ENCODE data around the gene ABHD15.

ABHD15 gene, protein sequence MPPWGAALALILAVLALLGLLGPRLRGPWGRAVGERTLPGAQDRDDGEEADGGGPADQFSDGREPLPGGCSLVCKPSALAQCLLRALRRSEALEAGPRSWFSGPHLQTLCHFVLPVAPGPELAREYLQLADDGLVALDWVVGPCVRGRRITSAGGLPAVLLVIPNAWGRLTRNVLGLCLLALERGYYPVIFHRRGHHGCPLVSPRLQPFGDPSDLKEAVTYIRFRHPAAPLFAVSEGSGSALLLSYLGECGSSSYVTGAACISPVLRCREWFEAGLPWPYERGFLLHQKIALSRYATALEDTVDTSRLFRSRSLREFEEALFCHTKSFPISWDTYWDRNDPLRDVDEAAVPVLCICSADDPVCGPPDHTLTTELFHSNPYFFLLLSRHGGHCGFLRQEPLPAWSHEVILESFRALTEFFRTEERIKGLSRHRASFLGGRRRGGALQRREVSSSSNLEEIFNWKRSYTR

DNA sequence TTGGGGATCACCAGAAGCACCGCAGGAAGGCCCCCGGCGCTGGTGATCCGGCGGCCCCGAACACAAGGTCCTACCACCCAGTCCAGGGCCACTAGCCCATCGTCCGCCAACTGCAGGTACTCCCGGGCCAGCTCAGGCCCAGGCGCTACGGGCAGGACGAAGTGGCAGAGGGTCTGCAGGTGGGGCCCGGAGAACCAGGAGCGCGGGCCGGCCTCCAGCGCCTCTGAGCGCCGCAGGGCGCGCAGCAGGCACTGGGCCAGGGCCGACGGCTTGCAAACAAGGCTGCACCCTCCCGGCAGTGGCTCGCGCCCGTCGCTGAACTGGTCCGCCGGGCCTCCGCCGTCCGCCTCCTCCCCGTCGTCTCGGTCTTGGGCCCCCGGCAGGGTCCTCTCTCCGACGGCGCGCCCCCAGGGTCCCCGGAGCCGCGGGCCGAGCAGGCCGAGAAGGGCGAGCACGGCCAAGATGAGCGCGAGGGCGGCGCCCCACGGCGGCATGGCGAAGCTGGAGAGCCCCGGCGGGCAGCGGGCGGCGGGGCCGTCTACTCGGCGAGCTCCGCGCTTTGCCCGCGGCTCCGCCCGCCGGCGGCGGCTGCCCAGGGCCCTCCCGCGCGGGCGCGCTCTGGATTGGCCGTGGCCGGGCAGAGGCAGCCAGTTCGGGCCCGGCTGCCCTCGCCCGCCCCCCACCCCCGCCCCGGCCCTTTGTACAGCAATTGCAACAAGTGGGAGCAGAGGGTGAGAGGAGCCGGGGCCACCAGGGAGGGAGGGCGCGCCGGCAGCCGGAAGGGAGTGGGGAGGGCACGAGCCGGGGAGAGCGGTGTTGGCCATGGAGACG lies at the start of gene ABHD15:
Gene ABHD15, minus strand, starts transcription at position 565 of the 831 bp plus-strand sequence. Its CDS starts 71 bp downstream, at position 494.
- DNase-seq, result peak; percentile 77

DNA sequence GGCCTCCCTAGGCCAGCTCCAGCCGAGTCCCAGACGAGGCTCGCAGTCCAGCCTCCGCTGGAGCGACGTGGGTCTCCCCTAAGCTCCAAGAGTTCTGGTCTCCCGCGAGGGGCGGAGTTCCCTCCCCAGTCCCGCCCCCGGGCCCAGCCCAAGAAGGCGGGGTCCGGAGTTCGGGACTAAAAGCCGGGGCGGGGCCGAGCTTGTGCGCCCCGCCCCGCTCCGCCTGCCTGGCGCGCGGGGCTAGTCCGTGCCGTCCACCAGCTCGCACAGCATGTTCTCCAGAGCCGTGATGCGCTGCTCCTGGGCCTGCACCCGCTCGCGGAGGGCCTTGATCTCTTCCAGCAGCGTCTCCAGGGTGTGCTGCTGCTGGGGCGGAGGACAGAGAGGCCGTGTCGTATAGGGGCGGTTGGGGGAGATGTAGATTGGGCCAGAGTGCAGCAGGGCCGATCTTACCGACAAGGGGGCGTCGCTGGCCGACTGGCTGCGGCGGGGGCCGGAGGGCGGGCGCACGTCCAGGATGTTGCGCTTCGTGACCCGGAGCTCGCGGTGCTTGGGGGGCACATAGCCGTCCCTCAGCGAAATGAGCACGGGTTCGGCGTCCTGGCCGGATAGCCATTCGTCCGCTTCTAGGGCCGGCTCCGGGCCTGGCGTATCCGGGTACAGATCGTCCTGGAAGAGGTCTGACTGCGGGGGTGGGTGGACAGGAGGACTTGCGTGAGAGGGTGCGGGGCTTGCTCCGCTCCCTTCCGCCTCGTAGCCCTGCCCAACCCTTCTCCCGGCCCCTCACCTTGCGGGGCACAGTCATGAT lies 48.9 kb upstream of the ABHD15 start:
- peak; percentile 88 for DNase-seq

DNA sequence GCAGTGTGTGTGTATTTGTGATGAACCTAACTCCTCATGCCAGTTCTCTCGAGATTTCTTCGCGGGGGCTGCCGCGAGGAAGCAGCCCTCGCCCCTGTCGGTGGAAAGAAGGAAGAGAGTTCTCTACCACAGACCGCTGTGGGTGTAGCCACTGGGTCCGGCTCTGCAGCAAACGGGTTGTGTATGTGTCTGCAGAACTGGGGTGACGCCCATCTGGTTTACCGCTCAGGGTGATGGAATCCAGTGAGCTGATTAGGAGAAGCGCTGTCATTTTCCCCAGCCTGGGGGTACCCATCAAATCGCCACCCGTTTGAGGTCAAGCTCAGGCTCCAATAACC lies 48.2 kb upstream of the ABHD15 start:
- DNase-seq, result peak; percentile 77

DNA sequence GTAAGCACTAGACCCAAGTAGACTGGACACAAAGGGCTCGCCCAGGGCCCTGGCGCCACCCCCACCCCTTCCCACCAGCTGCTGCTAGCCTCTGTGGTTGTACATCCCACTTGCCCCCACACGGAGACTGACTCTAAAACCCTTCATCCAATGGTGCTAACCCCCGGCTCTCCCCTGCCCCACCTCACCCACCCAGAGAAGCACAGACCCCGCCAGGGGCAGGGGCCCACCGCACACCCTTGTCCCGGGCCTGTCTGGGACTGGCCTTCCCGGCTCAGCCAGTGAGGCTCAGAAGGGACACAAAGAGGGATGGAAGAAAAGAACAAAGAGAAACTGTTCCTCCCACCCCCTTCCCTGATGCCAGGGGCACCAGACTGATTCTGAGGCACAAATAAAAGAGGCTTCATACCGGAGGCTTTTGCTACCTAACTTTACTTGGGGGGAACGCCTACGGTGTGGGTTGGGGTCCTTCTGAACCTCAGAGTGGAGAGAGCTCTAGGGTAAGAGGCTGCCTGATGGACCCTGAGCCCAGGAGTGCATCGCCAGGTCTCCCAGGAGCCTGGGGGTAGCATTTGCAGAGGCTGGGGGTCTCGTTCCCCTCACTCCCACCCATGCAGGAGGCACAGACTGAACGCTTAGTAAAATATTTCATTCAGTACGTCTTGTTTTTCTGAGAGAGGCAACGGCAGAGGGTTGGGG lies 47.7 kb upstream of the ABHD15 start:
- no peak for DNase-seq

DNA sequence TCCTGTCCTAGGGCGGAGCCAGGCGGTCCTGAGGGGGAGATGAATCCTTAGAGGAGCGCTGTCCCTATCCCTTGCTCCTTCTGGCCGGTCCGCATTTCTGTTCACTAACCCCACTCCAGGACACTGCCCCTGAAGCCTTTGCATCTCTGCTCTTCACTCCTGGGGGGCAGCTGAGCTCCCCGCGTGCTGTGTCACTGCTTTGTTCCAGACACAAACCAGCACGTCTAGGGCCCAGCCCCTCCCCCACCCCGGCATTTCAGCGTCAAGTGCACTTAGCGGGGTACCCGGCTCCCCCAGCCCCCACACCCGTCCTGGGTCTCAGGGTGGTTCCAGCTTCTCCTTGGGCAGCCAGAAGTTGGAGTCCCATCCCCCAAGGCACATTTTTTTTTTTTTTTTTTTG lies 47.0 kb upstream of the ABHD15 start:
- DNase-seq, result no peak

DNA sequence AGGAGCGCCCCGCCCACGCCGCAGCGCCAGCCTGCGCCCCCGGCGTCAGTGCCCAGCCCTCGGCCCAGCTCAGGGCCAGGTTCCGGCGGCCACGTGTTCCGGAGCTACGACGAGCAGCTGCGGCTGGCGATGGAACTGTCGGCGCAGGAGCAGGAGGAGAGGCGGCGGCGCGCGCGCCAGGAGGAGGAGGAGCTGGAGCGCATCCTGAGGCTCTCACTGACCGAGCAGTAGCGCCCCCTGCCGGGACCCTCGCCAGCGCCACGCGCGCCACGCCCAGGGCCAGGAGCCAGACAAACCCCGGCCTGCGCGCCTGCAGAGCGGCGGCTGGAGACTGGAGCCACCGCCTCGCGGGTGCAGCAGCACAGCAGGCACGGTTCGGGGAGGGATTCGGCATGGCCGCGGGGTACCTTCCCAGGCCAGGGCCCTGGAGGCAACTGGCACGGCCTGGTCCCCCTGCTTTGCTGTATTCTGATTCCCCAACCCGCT lies 46.6 kb upstream of the ABHD15 start:
- peak; percentile 89 for DNase-seq

DNA sequence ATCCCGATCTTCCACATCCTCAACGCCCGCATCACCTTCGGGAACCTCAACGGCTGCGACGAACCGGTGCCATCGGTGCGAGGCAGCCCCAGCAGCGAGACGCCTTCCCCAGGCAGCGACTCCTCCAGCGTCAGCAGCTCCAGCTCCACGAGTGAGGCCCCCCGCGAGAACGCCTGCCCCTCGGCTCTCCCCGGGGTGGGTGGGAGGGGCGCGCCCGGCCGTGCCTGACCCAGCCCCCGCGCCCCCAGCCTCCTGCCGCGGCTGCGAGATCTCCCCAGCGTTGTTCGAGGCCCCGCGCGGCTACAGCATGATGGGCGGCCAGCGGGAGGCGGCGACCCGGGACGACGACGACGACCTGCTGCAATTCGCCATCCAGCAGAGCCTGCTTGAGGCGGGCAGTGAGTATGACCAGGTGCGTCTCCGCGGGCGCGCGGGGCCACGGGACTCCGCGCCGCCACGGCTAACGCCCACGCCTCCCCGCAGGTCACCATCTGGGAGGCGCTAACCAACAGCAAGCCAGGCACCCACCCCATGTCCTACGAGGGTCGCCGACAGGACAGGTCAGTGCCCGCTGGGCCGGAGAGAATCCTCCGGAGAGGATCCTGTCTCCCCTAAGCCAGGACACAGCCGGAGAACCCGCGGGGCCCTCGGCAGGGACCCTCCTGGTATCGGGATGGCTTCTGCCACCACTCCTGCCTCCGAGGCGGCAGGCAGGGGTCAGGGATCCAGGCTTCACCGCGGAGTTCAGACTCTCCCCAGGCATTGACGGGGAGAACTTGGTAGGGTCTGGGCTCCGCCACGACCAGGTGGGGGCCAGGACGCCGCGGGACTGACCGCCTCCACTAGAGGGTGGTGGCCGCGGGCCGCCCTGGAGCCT lies 45.8 kb upstream of the ABHD15 start:
- DNase-seq, result no peak

DNA sequence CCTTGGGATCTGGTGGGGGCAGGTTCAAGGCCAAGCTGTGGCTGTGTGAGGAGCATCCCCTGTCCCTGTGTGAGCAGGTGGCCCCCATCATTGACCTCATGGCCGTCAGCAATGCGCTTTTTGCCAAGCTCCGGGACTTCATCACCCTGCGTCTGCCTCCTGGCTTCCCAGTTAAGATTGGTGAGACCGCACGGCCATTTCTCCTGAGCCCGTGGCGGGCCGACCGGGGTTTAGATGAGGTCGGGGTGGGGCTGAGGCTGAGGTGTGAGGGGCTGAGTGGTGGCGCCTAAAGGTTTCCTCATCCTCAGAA lies 45.2 kb upstream of the ABHD15 start:
- no peak for DNase-seq

DNA sequence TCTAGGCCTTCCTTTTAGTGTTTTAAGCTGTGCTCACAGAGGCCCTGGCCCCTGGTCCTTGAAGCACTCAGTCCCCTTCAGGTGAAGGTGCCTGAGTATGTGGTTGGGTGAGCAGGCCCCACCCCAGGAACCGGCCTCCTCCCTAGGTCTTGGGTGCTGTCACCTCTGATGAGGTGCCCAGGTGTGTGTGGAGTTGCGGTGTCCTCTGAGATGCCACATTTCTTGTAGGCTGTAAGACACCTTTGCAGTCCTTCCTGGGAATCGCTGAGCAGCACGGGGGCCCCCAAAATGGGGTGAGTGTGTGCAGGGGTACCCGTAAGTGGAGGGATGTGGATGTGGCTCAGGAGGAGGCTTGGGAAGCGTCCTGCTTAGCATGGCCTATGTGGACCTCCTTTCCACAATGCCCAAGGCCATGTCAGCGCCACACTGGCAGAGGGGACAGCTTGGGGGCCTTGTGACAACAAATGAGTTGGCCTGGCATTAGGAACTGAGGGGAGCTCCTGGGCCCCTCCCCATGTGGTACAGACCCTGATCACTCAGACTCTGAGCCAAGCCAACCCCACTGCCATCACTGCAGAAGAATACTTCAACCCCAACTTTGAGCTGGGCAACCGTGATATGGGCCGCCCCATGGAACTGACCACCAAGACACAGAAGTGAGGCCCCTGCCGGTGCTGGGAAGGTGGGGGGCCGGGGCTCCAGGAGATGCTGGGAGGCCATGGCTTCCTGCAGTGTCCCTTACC lies 44.7 kb upstream of the ABHD15 start:
- no peak for DNase-seq

DNA sequence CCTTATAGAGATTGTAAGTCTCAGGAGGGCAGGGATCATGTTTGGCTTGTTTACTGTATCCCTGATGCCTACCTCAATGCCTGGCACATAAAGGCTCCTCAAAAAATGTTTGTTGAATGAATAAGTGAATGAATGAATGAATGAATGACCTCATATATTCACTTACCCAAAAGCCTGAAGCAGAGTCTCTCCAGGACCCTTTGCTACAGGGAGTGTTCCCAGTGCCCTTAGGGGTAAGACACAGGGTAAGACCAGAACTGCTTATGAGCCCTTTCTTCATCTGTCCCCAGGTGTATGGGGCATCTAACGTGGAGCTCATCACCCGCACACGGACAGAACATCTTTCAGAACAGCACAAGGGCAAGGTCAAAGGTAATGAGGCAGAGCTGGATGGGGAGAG lies 43.6 kb upstream of the ABHD15 start:
- DNase-seq, result no peak

DNA sequence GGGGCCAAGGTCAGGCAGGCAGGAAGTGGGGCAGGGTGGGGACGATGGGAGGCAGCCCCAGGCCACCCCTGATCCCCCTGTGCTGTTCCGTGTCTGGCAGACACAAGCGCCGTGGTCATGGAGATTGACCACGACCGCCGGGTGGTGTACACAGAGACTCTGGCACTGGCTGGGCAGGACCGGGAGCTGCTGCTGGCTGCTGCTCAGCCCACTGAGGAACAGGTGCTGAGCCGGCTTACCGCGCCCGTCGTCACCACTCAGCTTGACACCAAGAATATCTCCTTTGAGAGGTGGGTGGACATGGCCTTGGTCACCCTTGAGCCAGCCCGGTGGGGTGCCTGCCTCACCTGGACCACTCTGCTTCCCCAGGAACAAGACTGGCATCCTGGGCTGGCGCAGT lies 42.1 kb upstream of the ABHD15 start:
- no peak for DNase-seq

DNA sequence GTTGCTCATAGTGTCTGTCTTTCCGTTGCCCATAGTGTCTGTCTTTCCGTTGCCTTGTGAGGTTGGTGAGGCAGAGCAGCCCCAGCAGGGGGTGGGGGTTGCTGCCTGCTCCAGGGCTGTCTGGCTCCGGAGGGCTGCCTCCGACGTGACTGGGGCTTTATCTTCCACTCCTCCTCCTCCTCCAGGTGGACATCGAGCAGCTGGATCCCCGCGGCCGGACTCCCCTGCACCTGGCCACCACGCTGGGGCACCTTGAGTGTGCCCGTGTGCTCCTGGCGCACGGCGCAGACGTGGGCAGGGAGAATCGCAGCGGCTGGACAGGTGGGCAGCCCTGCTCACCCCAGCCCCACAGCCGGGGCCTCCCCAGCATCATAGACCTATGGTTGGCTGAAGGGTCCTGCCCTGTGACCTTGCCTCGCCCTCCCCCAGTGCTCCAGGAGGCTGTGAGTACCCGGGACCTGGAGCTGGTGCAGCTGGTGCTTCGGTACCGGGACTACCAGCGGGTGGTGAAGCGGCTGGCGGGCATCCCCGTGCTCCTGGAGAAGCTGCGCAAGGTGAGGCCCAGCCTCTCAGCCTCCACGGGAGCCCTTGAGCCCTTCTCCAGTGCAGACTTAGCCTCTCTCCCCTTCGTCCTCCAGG lies 40.8 kb upstream of the ABHD15 start:
- no peak for DNase-seq

DNA sequence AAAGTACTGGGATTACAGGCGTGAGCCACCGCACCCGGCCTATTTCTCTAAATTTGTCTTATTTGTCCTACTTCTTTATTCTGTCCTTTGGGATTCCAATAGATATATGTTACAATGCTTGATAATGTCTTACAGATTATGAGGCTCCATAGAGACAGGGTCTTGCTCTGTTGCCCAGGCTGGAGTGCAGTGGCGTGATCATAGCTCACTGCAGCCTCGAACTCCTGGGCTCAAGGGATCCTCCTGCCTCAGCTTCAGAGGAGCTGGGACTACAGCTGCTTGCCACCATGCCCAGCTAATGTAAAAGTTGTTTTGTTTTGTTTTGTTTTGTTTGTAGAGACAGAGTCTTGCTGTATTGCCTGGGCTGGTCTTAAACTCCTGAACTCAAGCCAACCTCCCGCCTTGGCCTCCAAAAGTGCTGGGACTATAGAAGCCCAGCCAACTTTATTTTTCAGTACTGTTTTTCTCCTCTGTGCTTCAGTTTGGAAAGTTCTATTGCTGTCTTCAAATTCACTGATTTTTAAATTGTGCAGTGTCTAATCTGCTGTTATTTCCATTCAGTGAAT lies 36.4 kb upstream of the ABHD15 start:
- no peak for DNase-seq

DNA sequence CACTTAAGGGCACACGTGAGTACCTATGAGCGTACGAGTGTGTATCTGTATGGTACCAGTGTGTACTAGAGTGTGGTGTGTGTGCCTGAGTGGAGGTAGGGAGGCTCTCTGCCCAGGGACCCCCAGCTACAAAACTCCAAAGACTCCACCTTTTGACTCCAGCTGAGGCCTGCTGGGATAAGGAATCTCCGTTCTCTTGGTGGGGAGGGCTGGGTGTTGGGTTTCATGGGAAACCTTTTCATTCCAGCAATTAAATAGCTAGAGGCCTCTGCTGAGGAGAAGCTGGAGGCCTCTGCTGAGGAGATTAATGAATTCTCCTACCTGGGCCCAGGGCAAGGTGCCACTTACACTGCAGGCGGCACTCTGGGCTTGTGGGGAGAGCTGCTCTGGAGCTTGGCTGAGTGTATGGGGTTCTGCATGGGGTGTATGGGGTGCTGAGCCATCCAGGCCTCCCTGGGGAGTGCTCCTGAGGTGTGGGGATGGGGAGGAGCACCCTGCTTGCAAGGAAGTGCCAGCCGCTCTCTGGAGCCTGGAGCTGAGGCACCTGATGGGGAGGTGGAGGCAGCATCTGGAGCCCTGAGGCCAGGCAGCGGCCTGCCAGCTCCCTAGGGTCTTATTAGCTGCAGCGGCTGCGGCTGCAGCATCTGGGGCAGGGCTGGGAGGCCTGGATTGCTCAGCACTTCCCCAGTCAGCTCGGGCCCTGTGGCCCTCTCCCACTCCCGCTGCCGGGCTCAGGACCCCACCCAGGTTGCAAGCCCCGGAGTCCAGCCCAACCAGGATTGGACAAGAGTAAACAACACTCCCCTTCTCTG lies 30.7 kb upstream of the ABHD15 start:
- no peak for DNase-seq

DNA sequence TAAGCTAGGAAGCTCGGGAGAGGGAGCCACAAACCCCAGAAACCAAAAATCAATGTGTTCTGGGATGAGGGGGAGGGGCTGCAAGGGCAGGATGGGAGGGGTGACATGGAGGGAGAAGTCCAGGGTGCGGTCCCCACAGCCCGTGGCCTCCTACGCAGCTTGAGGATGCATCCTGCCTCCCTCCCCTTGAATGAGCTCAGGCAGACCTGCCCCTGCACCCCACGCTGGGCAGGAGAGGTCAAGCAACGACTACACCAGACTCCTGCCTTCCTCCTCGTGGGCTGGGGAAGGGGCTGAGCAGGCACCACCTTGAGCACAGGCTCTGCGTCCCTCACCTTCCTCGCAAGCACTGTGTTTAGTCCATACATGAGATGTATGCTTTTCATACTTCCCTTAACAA lies 30.0 kb upstream of the ABHD15 start:
- no peak for DNase-seq

DNA sequence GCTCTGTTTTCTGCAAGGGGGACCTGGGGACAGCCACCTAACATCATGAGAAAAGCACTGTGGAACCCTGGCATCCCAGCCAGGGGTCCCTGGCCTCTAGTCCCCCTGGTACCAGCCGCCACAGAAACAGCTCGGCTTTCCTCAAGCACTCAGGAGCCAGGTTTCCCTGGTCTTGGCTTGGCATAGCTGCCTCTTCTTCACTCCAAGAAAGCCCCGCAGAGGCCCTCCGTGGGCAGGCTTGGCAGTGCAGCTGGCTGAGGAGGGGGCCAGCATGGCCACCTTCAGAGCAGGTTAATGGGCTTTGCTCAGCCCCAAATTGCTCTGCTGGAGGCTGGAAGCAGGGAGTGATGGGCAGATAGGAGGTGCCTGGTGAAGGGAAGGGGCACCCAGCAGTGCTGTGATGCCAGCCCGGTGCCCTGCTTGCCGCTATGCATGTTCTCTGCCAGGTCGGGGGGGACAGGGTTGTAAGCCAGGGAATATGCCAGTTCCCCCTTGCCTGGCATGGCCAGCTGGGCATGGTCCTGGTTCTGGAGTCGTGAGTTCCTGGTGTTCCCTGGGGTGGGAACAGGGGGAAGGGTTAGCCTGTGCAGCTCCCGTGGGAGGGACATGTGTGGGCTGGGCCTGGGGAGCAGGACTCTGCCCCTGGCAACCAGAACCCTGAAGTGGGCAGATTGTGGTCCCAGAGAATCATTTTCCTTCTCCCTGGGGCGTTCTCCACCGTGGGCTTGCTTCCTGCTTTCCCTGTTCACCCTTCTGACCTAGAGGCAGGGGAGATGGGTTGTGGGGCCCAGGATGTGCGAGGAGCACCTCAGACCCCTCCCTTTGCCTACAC lies 29.3 kb upstream of the ABHD15 start:
- DNase-seq, result no peak

DNA sequence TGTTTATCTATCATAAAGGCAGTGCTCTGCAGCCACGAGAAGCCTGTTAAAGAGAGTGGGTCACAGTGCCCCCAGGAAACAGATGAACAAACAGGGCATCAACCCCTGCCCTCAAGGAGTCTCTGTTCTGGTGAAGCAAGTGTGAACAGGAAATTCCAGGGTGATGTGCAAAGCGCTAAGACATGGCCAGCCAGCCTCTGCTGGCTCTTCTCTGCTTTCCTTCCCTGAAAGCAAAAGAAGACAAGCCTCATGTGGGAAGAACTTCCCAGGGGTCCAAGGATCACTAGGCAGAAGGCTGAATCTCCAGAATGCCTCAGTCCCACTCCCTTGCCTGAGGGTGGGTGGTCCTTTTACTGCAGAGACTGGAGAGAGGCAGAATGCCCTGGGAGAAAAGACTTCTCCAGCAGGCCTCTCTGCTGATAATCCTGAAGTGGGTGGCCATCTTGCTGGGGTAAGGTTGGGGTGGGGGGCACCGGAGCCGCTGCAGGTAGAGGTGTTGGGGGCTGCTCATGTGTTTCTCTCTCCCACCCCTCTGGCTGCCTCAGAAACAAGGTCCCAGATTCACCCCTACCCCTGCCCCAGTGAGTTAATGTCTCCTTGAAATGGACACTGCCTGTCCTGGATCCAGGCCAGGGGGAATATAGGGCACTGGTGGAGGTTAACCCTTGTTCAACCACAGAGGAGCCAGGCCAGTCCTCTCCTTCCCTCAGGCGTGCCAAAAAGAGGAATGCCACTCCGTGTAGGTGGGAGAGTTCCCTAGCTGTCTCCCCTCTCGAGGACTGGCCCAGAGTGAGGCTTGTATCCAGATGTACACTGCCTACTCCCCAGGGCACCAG lies 28.5 kb upstream of the ABHD15 start:
- no peak for DNase-seq
